D721Med (cell line): ENCODE data around the gene CEACAM7.

Experiments used
- DNase-seq: peaks from one replicate; pipeline ENCODE4 v3.0.0; 2011; ENCODE audit warnings: low spot score; ENCODE audit not compliant: insufficient read length
- FAIRE-seq: peaks from 2 replicates; lab custom pipeline; 2011; peaks lifted over from hg19 to GRCh38; lab: Jason Lieb, UNC
- TF ChIP-seq, protein P1 (sequence below): IDR thresholded peaks from 2 replicates; pipeline ENCODE4 v1.5.1; 2012; ENCODE audit warnings: mild to moderate bottlenecking, control low read depth; ENCODE audit not compliant: insufficient read depth; ENCODE audit errors: missing control alignments

CEACAM7 gene

DNA sequence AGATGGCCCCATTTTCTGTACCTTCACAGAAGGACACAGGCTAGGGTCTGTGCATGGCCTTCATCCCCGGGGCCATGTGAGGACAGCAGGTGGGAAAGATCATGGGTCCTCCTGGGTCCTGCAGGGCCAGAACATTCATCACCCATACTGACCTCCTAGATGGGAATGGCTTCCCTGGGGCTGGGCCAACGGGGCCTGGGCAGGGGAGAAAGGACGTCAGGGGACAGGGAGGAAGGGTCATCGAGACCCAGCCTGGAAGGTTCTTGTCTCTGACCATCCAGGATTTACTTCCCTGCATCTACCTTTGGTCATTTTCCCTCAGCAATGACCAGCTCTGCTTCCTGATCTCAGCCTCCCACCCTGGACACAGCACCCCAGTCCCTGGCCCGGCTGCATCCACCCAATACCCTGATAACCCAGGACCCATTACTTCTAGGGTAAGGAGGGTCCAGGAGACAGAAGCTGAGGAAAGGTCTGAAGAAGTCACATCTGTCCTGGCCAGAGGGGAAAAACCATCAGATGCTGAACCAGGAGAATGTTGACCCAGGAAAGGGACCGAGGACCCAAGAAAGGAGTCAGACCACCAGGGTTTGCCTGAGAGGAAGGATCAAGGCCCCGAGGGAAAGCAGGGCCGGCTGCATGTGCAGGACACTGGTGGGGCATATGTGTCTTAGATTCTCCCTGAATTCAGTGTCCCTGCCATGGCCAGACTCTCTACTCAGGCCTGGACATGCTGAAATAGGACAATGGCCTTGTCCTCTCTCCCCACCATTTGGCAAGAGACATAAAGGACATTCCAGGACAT is 7.0 kb upstream of the CEACAM7 start:
- TF ChIP-seq, protein P1, sequence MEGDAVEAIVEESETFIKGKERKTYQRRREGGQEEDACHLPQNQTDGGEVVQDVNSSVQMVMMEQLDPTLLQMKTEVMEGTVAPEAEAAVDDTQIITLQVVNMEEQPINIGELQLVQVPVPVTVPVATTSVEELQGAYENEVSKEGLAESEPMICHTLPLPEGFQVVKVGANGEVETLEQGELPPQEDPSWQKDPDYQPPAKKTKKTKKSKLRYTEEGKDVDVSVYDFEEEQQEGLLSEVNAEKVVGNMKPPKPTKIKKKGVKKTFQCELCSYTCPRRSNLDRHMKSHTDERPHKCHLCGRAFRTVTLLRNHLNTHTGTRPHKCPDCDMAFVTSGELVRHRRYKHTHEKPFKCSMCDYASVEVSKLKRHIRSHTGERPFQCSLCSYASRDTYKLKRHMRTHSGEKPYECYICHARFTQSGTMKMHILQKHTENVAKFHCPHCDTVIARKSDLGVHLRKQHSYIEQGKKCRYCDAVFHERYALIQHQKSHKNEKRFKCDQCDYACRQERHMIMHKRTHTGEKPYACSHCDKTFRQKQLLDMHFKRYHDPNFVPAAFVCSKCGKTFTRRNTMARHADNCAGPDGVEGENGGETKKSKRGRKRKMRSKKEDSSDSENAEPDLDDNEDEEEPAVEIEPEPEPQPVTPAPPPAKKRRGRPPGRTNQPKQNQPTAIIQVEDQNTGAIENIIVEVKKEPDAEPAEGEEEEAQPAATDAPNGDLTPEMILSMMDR: no peak
- DNase-seq: no peak
- no peak for FAIRE-seq

DNA sequence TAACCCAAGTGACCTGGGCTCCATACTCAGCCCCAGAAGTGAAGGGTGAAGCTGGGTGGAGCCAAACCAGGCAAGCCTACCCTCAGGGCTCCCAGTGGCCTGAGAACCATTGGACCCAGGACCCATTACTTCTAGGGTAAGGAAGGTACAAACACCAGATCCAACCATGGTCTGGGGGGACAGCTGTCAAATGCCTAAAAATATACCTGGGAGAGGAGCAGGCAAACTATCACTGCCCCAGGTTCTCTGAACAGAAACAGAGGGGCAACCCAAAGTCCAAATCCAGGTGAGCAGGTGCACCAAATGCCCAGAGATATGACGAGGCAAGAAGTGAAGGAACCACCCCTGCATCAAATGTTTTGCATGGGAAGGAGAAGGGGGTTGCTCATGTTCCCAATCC is 6.1 kb upstream of the CEACAM7 start:
- FAIRE-seq: no peak

DNA sequence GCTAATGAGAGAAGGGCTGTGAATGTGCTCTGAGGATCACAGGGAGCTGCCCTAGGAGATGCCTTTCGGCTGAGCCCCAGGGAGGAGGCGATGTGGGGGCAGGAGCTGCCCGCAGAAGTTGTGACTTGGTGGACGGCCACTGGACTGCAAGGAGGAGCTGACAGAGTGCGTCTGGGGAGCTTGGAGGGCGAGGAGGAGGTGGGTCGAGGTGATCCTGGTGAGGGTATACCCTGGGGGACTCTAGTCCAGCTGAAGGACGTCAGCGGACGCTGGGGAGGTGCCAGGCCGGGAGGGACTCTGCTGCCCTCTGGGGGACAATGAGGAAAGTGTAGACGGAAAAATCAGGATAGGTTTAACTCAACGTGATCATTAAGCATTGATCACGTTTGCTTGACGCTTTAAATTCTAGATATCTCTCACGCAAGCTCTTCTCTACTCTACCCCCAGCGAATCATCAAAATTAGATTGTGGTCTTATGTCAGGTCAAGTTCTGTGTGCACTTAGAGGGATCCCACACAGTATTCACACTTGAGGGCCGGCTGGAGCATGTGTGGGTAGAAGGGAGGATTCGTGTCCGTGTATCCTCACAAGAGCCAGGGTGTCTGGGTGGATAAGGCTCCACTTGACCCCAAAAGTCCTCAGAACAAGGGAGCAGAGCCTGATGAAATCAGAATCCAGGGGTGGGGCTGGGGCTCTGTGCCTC is 3.3 kb upstream of the CEACAM7 start:
- DNase-seq (no peak), FAIRE-seq (no peak)
- TF ChIP-seq, protein P1: peak; percentile 52

More for the DNA sequence above, 6.1 kb upstream of the CEACAM7 start:
- DNase-seq: no peak
- TF ChIP-seq, protein P1: no peak

DNA sequence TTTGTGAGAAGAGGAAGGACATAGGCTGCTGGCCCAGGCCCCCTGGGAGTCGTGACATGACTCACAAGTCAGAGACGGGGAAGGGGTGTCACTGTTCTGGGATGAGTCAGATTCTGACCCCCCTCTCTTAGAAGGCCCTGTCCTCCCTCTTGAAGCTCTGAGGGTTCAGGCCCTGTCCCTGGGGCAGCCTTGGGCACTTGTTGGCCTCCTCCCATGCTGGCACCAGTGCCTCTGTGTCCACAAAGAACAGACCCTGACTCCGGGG is 2.7 kb upstream of the CEACAM7 start:
- FAIRE-seq: no peak
- TF ChIP-seq, protein P1: no peak

DNA sequence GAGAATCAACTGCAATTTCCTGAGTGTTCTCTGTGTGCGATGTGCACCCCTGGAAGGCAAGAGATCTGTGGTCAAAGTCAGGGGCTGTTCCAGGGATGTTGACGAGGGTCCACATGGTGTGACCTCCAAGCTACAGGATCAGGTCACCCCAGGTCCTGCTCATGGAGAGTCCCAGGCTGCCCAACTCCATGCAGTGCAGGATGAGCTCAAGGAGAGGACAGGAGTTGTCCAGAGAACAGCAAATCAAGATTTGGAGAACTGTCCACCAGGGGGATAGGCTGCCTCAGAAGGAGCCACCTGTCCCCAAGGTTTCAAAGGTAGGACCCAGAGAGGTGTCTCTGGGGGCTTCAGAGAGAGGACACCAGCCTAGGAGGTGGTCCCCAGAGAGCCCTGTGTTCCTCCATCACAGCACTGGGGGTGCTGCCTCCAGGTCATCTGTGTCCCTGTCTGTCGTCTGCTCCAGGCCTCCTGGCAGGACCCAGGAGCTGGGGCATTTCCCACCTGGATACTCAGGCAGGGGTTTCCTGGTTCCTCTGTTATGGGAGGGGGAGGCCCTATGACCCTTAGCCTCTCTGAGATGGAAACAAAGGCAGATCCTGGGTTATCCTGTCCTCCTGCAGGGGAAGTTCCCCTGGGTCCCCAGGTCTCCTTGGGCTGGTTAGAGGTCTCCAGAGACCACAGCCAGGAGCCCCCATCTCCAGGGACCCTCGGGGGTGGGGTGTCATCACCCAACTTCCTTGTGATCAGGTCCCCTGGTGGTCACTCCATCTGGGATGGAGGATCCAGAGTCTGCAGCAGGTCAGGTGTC is 2.1 kb upstream of the CEACAM7 start:
- DNase-seq (no peak), FAIRE-seq (no peak)
- TF ChIP-seq, protein P1: no peak

More for the DNA sequence above, 2.7 kb upstream of the CEACAM7 start:
- no peak for DNase-seq

DNA sequence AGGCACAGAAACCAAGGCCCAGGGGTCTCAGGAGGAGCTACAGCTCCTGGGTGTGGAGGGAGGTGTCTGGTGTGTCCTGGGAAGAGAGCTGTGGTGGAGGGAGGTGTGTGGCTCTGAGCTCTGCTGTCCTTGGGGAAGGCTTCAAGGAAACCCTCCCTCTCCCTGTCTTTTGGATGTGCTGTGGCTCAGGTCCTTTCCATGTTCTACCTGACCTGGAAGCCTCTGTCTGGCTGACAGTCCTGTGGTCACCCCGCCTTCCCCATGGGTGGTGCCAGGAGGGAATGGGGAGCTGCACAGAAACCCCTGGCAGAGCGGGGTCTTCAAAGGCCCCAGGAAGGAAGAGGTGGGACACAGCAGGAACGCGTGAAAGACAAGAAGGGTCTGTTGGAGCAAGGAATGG is 617 bp upstream of the CEACAM7 start:
- no peak for FAIRE-seq
- no peak for DNase-seq
- TF ChIP-seq, protein P1: no peak
